Measurements from ENCODE around the gene AGFG2. TPM values are rescaled to one million over a fixed set of nuclear protein-coding genes. Genes with fewer than 3 reads are reported as not detected.
"Not testable (repeated sequence)": the region's sequence is repeated elsewhere in the genome, so short reads cannot be mapped to it uniquely, and the experiment has no call there.

Gene AGFG2
- 10 to 100 TPM; 21.0 to 34.8 (median 29.5) TPM for polyA plus RNA-seq (ENCODE audit: insufficient read depth in 1 of 5, insufficient read length in 5 of 5, low replicate concordance in 1 of 5)
- long read RNA-seq, donor 1, result 0 reads
- long read RNA-seq, donor 2, full-length matches to known transcripts, result 2 of 2 reads
- long read RNA-seq, donor 2, partial matches to known transcripts, result 0 of 2 reads
- long read RNA-seq, donor 2, other reads (novel, unspliced or antisense), result 0 of 2 reads
- long read RNA-seq, donor 3, result 0 reads
- long read RNA-seq, donor 4, result 0 reads
- long read RNA-seq, donor 5, full-length matches to known transcripts, result 2 of 2 reads
- long read RNA-seq, donor 5, partial matches to known transcripts, result 0 of 2 reads
- long read RNA-seq, donor 5, other reads (novel, unspliced or antisense), result 0 of 2 reads
- long read RNA-seq, donor 6, full-length matches to known transcripts, result 2 of 30 reads
- long read RNA-seq, donor 6, partial matches to known transcripts, result 28 of 30 reads
- long read RNA-seq, donor 6, other reads (novel, unspliced or antisense), result 0 of 30 reads
- long read RNA-seq, donor 7, full-length matches to known transcripts, result 1 of 14 reads
- long read RNA-seq, donor 7, partial matches to known transcripts, result 13 of 14 reads
- long read RNA-seq, donor 7, other reads (novel, unspliced or antisense), result 0 of 14 reads
- long read RNA-seq, donor 8, result 0 reads

- peak; percentile 100 for DNase-seq
Measured at GRCh38 chr7:100538654-100539435, at the start of gene AGFG2. Gene AGFG2, plus strand, starts transcription at chr7:100539203. Its CDS starts 144 bp downstream, at chr7:100539347.

DNA sequence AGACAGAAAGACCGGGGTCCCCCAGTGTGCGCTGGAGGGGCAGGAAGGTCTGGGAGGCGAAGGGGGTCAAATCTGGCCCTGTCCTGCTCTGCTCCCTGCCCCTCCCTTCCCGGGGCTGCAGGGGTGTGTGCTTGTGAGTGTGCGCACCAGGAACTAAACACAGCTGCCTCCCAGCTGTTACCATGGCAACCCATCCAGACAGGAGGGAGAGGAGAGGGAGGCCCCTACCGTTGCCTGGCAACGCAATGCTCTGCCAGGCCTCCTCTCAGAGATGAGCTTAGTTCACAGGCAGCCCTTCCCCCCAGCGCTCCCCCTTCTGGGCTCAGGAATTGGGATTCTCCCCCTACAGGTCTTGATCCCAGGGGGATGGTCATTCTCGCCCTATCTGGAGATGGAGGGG is 49.2 kb upstream of the AGFG2 start:
- DNase-seq, result peak; percentile 78 to 83

DNA sequence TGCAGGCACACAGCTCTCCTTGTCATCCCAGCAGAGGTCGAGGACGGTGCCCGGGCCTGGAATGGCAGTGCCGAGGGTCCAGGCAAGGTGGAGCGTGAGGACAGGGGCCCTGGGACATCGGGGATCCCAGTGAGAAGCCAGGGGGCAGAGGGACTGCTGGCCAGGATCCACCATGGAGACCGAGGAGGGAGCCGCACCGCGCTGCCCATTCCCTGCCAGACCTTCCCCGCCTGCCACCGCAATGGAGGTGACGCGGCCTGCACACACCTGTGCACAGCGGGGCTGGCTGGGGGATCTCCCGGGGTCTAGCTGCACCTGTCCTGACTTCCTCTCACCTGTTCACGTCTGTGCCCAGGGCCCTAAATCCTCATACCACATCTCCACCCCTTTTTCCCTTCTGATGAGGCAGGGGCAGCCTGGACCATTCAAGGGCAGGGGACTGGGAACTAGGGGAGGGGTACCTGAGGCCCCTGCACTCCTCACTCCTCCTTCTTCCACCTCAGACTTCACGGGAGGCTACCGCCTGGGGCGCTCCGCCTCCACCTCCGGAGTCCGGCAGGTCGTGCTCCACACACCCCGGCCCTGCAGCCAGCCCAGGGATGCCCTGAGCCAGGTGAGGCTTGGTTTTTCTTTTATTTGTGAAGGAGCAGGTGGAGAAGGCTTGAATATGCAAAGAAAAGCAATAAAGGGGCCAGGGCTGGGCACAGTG is 48.4 kb upstream of the AGFG2 start:
- DNase-seq, result no peak

DNA sequence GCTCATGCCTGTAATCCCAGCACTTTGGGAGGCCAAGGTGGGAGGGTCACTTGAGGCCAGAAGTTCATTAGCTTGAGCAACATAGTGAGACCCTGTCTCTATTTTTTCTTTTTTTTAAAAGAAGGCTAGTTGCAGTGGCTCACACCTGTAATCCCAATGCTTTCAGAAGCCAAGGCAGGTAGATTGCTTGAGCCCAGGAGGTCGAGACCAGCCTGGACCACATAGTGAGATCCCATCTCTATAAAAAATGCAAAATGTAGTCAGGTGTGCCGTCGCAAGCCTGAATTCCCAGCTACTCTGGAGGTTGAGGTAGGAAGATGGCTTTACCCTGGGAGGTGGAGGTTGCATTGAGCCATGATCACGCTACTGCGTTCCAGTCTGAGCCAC is 47.8 kb upstream of the AGFG2 start:
- no peak for DNase-seq

GRCh38 chr7:100492738-100493475 is 46.1 kb upstream of the AGFG2 start:
- no peak for DNase-seq

DNA sequence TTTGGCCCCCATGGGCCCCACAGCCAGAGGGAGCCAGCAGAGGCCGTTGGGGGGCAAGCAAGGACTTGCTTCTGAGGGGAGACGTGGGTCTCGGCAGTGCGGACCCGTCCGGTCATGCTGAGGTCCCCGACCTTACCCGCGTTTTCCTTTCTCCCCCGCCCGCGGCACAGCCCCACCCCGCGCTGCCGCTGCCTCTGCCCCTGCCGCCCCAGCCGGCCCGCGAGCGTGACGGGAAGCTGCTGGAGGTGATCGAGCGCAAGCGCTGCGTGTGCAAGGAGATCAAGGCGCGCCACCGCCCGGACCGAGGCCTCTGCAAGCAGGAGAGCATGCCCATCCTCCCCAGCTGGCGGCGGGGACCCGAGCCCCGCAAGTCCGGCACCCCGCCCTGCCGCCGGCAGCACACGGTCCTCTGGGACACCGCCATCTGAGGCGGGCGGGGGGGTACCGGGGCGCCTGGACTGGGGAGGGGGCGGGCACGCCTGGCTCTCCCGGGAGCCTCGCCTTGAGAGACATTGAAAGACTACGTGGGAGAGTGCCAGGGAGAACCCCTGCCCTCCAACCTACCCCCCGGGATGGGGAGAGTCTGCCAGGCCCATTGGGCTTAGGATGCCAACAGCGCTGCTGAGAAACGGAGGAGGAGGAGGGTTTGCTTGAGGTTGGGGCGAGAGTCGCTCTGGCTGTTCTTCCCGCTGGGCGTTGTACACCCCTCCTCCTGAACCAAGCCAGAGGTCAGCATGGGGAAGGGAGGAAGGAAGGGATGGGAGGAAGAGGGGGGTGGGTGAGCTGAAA is 45.3 kb upstream of the AGFG2 start:
- no peak for DNase-seq

DNA sequence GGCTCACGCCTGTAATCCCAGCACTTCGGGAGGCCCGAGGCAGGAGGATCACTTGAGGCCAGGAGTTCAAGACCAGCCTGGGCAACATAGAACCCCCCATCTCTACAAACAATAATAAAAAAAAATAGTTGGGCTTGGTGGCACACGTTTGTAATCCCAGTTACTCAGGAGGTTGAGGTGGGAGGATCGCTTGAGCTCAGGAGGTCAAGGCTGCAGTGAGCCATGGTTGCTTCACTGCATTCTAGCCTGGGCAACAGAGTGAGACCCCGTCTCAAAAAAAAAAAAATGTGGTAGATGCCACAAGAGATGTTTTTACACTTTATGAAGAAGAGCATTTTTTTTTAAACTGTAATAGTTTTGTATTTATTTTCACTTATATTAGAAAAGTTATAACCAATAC is 42.5 kb upstream of the AGFG2 start:
- DNase-seq, result no peak

- DNase-seq, result not testable (repeated sequence)
Measured at GRCh38 chr7:100500743-100501142, 38.3 kb upstream of the AGFG2 start.

GRCh38 chr7:100504031-100504430 is 35.0 kb upstream of the AGFG2 start:
- not testable (repeated sequence) for DNase-seq

DNA sequence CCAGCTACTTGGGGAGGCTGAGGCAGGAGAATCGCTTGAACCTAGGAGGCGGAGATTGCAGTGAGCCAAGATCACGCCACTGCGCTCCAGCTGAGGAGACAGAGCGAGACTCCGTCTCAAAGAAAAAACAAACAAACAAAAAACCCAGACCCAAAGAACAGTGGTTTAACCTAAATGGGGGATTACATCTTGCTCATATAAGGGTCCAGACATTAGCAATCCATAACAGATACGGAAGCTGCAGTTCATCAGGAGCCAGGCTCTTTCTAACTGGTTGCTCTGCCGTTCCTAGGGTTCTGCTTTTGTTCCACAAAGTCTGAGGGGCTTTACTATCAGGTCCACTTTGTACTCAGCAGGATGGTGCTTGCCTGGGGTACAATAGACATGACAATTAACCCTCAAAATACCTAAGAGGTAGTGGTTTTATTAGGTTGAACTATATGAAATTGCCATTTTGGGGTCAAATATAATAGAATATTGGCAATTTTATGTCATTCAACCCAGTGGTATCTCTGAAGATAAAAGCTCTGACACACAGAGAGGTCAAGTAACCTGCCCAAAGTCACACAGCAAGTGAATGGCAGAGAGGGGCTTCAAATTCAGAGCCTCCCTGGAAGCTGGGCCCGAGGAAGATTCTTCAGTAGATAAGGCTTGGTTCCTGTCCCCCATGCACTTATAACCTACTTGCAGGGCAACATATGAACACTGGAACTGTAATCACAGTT is 34.0 kb upstream of the AGFG2 start:
- DNase-seq, result no peak

DNA sequence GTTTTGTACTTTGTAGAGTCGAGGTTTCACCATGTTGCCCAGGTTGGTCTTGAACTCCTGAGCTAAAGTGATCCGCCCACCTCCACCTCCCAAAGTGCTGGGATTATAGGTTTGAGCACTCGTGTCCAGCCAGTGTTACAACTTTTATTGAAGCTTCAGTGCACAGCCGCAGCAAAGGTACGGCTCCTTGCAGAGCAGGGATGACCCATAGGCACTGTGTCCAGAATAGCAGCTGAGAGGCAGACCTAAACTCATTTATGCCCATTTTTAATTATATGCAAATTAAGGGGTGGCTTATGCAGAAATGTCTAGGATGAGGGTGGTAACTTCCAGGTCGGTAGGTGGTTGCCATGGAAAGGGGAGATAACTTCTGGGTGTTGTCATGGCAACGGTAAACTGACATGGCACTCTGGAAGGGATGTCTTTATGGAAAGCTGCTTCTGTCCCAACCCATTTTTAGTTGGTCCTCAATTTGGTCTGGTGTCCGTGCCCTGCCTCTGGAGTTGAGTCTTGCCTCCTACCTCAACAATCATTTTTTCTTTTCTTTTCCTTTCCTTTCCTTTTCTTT is 32.6 kb upstream of the AGFG2 start:
- DNase-seq, result no peak

- peak; percentile 32 to 34 for DNase-seq
Measured at GRCh38 chr7:100509231-100509630, 29.8 kb upstream of the AGFG2 start.

DNA sequence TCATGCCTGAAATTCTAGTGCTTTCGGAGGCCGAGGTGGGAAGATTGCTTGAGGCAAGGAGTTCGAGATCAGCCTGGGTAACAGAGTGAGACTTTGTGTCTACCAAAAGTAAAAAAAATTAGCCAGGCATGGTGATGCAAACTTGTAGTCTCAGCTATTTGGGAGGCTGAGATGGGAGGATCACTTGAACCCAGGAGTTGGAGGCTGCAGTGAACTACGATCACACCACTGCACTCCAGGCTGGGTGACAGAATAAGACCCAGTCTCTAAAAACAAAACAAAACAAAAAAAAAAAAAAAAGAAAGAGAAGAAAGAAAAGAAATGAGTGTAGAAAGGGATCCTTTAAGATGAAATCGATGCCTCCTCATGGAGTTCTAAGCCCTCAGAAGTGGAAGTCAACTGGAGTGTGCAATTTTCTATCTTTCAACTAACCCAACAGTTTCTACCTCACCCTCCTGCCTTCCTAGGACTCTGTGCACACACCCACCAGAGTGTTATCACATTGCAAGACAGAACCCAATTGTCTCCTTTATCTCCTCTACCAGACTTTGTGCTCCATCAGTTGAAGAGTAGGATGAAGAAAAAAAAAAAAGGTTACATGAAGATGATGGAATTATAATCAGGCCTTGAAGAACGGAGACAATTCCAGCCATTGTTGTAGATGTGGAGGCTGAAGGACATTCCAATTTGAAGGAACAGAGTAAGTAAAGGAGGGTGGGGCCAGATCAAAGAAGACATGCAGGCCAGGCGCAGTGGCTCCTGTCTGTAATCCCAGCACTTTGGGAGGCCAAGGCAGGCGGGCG is 28.4 kb upstream of the AGFG2 start:
- DNase-seq, result no peak

GRCh38 chr7:100513212-100513810 is 25.7 kb upstream of the AGFG2 start:
- DNase-seq, result no peak

- DNase-seq, result no peak
Measured at GRCh38 chr7:100515072-100515532, 23.9 kb upstream of the AGFG2 start.

- DNase-seq, result peak in 1 of 2 donors; percentile 23
Measured at GRCh38 chr7:100516135-100516812, 22.7 kb upstream of the AGFG2 start.

- no peak for DNase-seq
Measured at GRCh38 chr7:100517305-100517704, 21.7 kb upstream of the AGFG2 start.

All from right lung (tissue), 10 donors.